ENCODE results near the gene KLF15. TPM values are rescaled to one million over a fixed set of nuclear protein-coding genes. Genes with fewer than 3 reads are reported as not detected.

The KLF15 gene
- total RNA-seq, 1 experiment from 2014 or later = 14.7 TPM

DNA sequence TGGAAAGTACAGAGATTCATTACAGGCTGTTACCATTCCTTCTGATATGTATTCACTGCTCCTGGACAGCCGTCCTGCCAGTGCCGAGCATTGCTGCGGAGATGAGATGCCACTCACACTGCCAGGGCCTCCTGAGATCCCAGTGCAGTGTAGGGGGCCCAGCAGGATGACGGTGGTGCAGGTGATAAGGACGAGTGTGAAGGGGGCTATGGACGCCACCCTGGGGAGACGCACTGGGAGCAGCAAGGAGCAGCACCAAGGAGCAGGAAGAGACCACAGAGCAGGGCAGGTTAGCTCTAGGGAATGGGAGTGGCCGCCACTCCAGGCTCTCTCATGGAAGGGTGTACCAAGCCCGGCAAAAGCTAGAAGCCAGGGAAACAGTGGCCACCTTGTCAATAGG is 4.0 kb upstream of the KLF15 start:
- Mint-ChIP-seq H3K27me3 (ENCODE audit: low read depth) (peaks cover 30% of the 10 kb centered on the region), H3K36me3 (peaks cover 15% of the 10 kb centered on the region; the same call in 1 of the 2 replicates), H3K4me1 (peaks cover 39% of the 10 kb centered on the region), H3K4me3 (no peak overlapping the region), H3K27ac (no peak overlapping the region), H3K9me3 (peaks cover 13% of the 10 kb centered on the region)
- DNase-seq (ENCODE audit: low spot score) = no peak
- ChIA-PET CTCF (interaction anchor here (1.3 kb wide), 1 partner anchor 18 kb away, joined by 3 read pairs; no protein-coding TSS in a partner anchor), POLR2A (no interaction called here)
- TF ChIP-seq ERG (CRISPR knock-in tag; IDR thresholded peaks at IDR 0.05) = no peak
- TF ChIP-seq FOXJ3 (CRISPR knock-in tag; IDR thresholded peaks at IDR 0.05; ENCODE audit: borderline replicate concordance) = no peak
- no peak for TF ChIP-seq CREB1 (CRISPR knock-in tag; IDR thresholded peaks at IDR 0.05)
- TF ChIP-seq NFE2L1 (CRISPR knock-in tag; IDR thresholded peaks at IDR 0.05) = no peak
- no peak for TF ChIP-seq TP53 (CRISPR knock-in tag; IDR thresholded peaks at IDR 0.05)
- TF ChIP-seq FOXP4 (CRISPR knock-in tag; IDR thresholded peaks at IDR 0.05) = no peak
- TF ChIP-seq NR1H2 (CRISPR knock-in tag; IDR thresholded peaks at IDR 0.05) = no peak
- TF ChIP-seq STAT6 (CRISPR knock-in tag; conservative IDR thresholded peaks at IDR 0.05; ENCODE audit: low read depth) = no peak
- TF ChIP-seq PRRX2 (CRISPR knock-in tag; IDR thresholded peaks at IDR 0.05) = no peak
- no peak for TF ChIP-seq SMAD4 (CRISPR knock-in tag; IDR thresholded peaks at IDR 0.05)
- no peak for TF ChIP-seq KAT7 (CRISPR knock-in tag; IDR thresholded peaks at IDR 0.05; ENCODE audit: borderline replicate concordance)
- no peak for TF ChIP-seq TEAD4 (CRISPR knock-in tag; IDR thresholded peaks at IDR 0.05)
- TF ChIP-seq, protein P1, sequence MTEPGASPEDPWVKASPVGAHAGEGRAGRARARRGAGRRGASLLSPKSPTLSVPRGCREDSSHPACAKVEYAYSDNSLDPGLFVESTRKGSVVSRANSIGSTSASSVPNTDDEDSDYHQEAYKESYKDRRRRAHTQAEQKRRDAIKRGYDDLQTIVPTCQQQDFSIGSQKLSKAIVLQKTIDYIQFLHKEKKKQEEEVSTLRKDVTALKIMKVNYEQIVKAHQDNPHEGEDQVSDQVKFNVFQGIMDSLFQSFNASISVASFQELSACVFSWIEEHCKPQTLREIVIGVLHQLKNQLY (CRISPR knock-in tag; IDR thresholded peaks at IDR 0.05) = no peak
- ATAC-seq = no peak

GRCh38 chr3:126360714-126361060 is 3.5 kb upstream of the KLF15 start:
- Mint-ChIP-seq H3K4me1 (peaks cover 39% of the 10 kb centered on the region), H3K4me3 (no peak overlapping the region), H3K27me3 (ENCODE audit: low read depth) (peaks cover 30% of the 10 kb centered on the region), H3K9me3 (peaks cover 13% of the 10 kb centered on the region), H3K27ac (no peak overlapping the region), H3K36me3 (peaks cover 15% of the 10 kb centered on the region; the same call in 1 of the 2 replicates)
- CTCF ChIA-PET = no interaction called here
- POLR2A ChIA-PET = no interaction called here
- ATAC-seq (no peak), DNase-seq (ENCODE audit: low spot score) (no peak)
- TF ChIP-seq ETV6 (CRISPR knock-in tag; IDR thresholded peaks at IDR 0.05) (no peak), ATF1 (CRISPR knock-in tag; IDR thresholded peaks at IDR 0.05) (no peak), ZNF219 (CRISPR knock-in tag; IDR thresholded peaks at IDR 0.05; ENCODE audit: borderline replicate concordance) (no peak), JUN (CRISPR knock-in tag; IDR thresholded peaks at IDR 0.05) (no peak), FOXK1 (CRISPR knock-in tag; IDR thresholded peaks at IDR 0.05) (no peak), NFYB (CRISPR knock-in tag; conservative IDR thresholded peaks at IDR 0.05; ENCODE audit: low read depth) (no peak), TEAD1 (CRISPR knock-in tag; IDR thresholded peaks at IDR 0.05) (no peak), ZNF416 (CRISPR knock-in tag; IDR thresholded peaks at IDR 0.05) (no peak), PRRX2 (CRISPR knock-in tag; IDR thresholded peaks at IDR 0.05) (no peak), MAX (CRISPR knock-in tag; IDR thresholded peaks at IDR 0.05) (no peak), FOXJ3 (CRISPR knock-in tag; IDR thresholded peaks at IDR 0.05; ENCODE audit: borderline replicate concordance) (no peak), PRDM15 (CRISPR knock-in tag; IDR thresholded peaks at IDR 0.05) (no peak), TEAD4 (CRISPR knock-in tag; IDR thresholded peaks at IDR 0.05) (no peak)
- TF ChIP-seq, protein P2, sequence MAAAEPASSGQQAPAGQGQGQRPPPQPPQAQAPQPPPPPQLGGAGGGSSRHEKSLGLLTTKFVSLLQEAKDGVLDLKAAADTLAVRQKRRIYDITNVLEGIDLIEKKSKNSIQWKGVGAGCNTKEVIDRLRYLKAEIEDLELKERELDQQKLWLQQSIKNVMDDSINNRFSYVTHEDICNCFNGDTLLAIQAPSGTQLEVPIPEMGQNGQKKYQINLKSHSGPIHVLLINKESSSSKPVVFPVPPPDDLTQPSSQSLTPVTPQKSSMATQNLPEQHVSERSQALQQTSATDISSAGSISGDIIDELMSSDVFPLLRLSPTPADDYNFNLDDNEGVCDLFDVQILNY (CRISPR knock-in tag; IDR thresholded peaks at IDR 0.05) = no peak

All from WTC11 (cell line).